Neuronal stem cell (in vitro differentiated cells): ENCODE measurements around the gene ZNF548.

Experiments
- DNase-seq: peaks from one replicate; pipeline ENCODE4 v3.0.0-alpha.2; 2013; ENCODE audit warnings: low spot score
- H2AFZ ChIP-seq: one replicate; pipeline ENCODE4 v1.6.1; 2013; ENCODE audit warnings: mild to moderate bottlenecking, low read length, inconsistent platforms
- H2AK5ac ChIP-seq: 2 replicates; pipeline ENCODE4 v1.6.1; 2013; ENCODE audit warnings: low read depth, mild to moderate bottlenecking, inconsistent platforms, low read length, moderate library complexity, mixed read lengths
- H2BK120ac ChIP-seq: 2 replicates; pipeline ENCODE4 v1.6.1; 2013; ENCODE audit warnings: low read depth, mild to moderate bottlenecking, inconsistent platforms, low read length, moderate library complexity, mixed read lengths
- H2BK12ac ChIP-seq: one replicate; pipeline ENCODE4 v1.6.1; 2013; ENCODE audit warnings: low read length, inconsistent platforms
- H2BK15ac ChIP-seq: 2 replicates; pipeline ENCODE4 v1.6.1; 2013; ENCODE audit warnings: mild to moderate bottlenecking, low read length, inconsistent platforms, mixed read lengths
- H2BK5ac ChIP-seq: one replicate; pipeline ENCODE4 v1.6.1; 2013; ENCODE audit warnings: inconsistent platforms, mild to moderate bottlenecking, low read length, moderate library complexity
- H3K14ac ChIP-seq: one replicate; pipeline ENCODE4 v1.6.1; 2013; ENCODE audit warnings: low read length, inconsistent platforms
- H3K18ac ChIP-seq: 2 replicates; pipeline ENCODE4 v1.6.1; 2013; ENCODE audit warnings: low read length, inconsistent platforms
- H3K23ac ChIP-seq: 2 replicates; pipeline ENCODE4 v1.6.1; 2013; ENCODE audit warnings: low read depth, mild to moderate bottlenecking, mixed read lengths, low read length, inconsistent platforms; ENCODE audit not compliant: poor library complexity
- H3K27ac ChIP-seq: replicated peaks from 3 replicates; pipeline ENCODE4 v1.5.1; 2013; ENCODE audit warnings: low read length, inconsistent platforms
- H3K27me3 ChIP-seq, 3 experiments: 2 replicates each; pipeline ENCODE4 v1.6.1; 2013; ENCODE audit warnings: low read length in 3 of 3, mild to moderate bottlenecking in 2 of 3, inconsistent platforms in 1 of 3, low read depth in 1 of 3, mixed read lengths in 1 of 3, moderate library complexity in 1 of 3; ENCODE audit not compliant: control insufficient read depth in 3 of 3, insufficient read depth in 3 of 3
- H3K36me3 ChIP-seq, 2 donors: replicated peaks in 1 of 2; 2 replicates each; pipeline ENCODE4 v1.6.1; 2013; ENCODE audit warnings: low read length in 2 of 2; ENCODE audit not compliant: control insufficient read depth in 2 of 2, insufficient read depth in 2 of 2
- H3K4ac ChIP-seq: 2 replicates; pipeline ENCODE4 v1.6.1; 2013; ENCODE audit warnings: inconsistent platforms, mild to moderate bottlenecking, low read length, moderate library complexity
- H3K4me1 ChIP-seq, 2 donors: 1 replicate in 1 of 2; 2 replicates in 1 of 2; pipeline ENCODE4 v1.6.1; 2013; ENCODE audit warnings: low read length in 2 of 2, low read depth in 1 of 2; ENCODE audit not compliant: control insufficient read depth in 2 of 2, insufficient read depth in 1 of 2
- H3K4me2 ChIP-seq: one replicate; pipeline ENCODE4 v1.6.1; 2013; ENCODE audit warnings: mild to moderate bottlenecking, low read length, inconsistent platforms; ENCODE audit not compliant: insufficient read depth, poor library complexity, severe bottlenecking
- H3K4me3 ChIP-seq, 2 donors: 2 replicates each; pipeline ENCODE4 v1.5.1; 2013; ENCODE audit warnings: low read length in 2 of 2, mild to moderate bottlenecking in 2 of 2, inconsistent platforms in 1 of 2, moderate library complexity in 1 of 2
- H3K79me1 ChIP-seq: one replicate; pipeline ENCODE4 v1.6.1; 2013; ENCODE audit warnings: low read depth, mild to moderate bottlenecking, inconsistent platforms, low read length, moderate library complexity
- H3K9ac ChIP-seq: one replicate; pipeline ENCODE4 v1.6.1; 2013; ENCODE audit warnings: mild to moderate bottlenecking, low read depth, low read length, inconsistent platforms; ENCODE audit not compliant: poor library complexity
- H3K9me3 ChIP-seq, 2 donors: replicated peaks in 1 of 2; 2 replicates each; pipeline versions ENCODE3 to v1.6.1; 2013; ENCODE audit warnings: low read length in 2 of 2, mild to moderate bottlenecking in 2 of 2, inconsistent platforms in 1 of 2, low read depth in 1 of 2, mixed read lengths in 1 of 2, moderate library complexity in 1 of 2; ENCODE audit not compliant: control insufficient read depth in 2 of 2, insufficient read depth in 1 of 2
- H4K8ac ChIP-seq: one replicate; pipeline ENCODE4 v1.6.1; 2013; ENCODE audit warnings: low read depth, mild to moderate bottlenecking, inconsistent platforms, low read length, moderate library complexity
- H4K91ac ChIP-seq: one replicate; pipeline ENCODE4 v1.6.1; 2013; ENCODE audit warnings: low read length, low read depth, mild to moderate bottlenecking, inconsistent platforms; ENCODE audit not compliant: poor library complexity
- WGBS, 2 donors: extraction: QIAGEN DNeasy Blood & Tissue Kit; methylation state at CpG; one replicate each; pipeline ENCODE4 v1.1.7; 2013; ENCODE audit warnings: missing lambda C conversion rate in 2 of 2, mixed read lengths in 1 of 2; ENCODE audit not compliant: insufficient read length in 2 of 2, insufficient replicate concordance in 1 of 2; ENCODE audit errors: extremely low coverage in 2 of 2; 5-methylcytosine and 5-hydroxymethylcytosine counted together

ZNF548 gene

GRCh38 chr19:57377498-57378146 lies 12.0 kb upstream of the ZNF548 start:
- no peak overlapping the region for H3K4me2 ChIP-seq
- no peak overlapping the region for H3K9ac ChIP-seq
- no peak overlapping the region for H3K18ac ChIP-seq
- no peak for DNase-seq
- H3K9me3 ChIP-seq: peaks cover 22 to 42% of the 10 kb centered on the region in 2 donors
- H3K27ac ChIP-seq: no peak overlapping the region
- H3K4ac ChIP-seq: no peak overlapping the region
- no CpG with 5 or more reads among the region's 3 CpGs for WGBS, 2 donors
- no peak overlapping the region for H3K14ac ChIP-seq
- H2BK15ac ChIP-seq: no peak overlapping the region
- peaks cover 18 to 47% of the 10 kb centered on the region in 2 donors for H3K36me3 ChIP-seq
- no peak overlapping the region for H4K8ac ChIP-seq
- no peak overlapping the region for H2BK120ac ChIP-seq
- no peaks in the 10 kb centered on the region for H3K27me3 ChIP-seq
- no peak overlapping the region for H2AFZ ChIP-seq
- H4K91ac ChIP-seq: no peak overlapping the region
- no peak overlapping the region for H2BK12ac ChIP-seq
- no peaks in the 10 kb centered on the region for H3K4me1 ChIP-seq
- H3K79me1 ChIP-seq: no peaks in the 10 kb centered on the region
- no peak overlapping the region for H2AK5ac ChIP-seq
- H3K4me3 ChIP-seq: no peak overlapping the region
- H2BK5ac ChIP-seq: no peak overlapping the region
- H3K23ac ChIP-seq: no peak overlapping the region

GRCh38 chr19:57380923-57381322 lies 8.7 kb upstream of the ZNF548 start:
- H3K4me3 ChIP-seq: no peak overlapping the region
- no peak overlapping the region for H3K23ac ChIP-seq
- no peaks in the 10 kb centered on the region for H3K4me1 ChIP-seq
- DNase-seq: no peak
- no peak overlapping the region for H2BK12ac ChIP-seq
- H3K14ac ChIP-seq: no peak overlapping the region
- H2AFZ ChIP-seq: no peak overlapping the region
- no peak overlapping the region for H3K4me2 ChIP-seq
- no peaks in the 10 kb centered on the region for H3K27me3 ChIP-seq
- no peak overlapping the region for H2BK120ac ChIP-seq
- H2BK15ac ChIP-seq: no peak overlapping the region
- no peak overlapping the region for H4K8ac ChIP-seq
- no peak overlapping the region for H3K18ac ChIP-seq
- no peak overlapping the region for H3K4ac ChIP-seq
- H3K9me3 ChIP-seq: peaks cover 15 to 28% of the 10 kb centered on the region in 2 donors
- H3K36me3 ChIP-seq: peaks cover 9 to 23% of the 10 kb centered on the region in 2 donors
- no peak overlapping the region for H4K91ac ChIP-seq
- H3K9ac ChIP-seq: no peak overlapping the region
- no peak overlapping the region for H2BK5ac ChIP-seq
- no peak overlapping the region for H2AK5ac ChIP-seq
- no peak overlapping the region for H3K27ac ChIP-seq
- no peaks in the 10 kb centered on the region for H3K79me1 ChIP-seq

DNA sequence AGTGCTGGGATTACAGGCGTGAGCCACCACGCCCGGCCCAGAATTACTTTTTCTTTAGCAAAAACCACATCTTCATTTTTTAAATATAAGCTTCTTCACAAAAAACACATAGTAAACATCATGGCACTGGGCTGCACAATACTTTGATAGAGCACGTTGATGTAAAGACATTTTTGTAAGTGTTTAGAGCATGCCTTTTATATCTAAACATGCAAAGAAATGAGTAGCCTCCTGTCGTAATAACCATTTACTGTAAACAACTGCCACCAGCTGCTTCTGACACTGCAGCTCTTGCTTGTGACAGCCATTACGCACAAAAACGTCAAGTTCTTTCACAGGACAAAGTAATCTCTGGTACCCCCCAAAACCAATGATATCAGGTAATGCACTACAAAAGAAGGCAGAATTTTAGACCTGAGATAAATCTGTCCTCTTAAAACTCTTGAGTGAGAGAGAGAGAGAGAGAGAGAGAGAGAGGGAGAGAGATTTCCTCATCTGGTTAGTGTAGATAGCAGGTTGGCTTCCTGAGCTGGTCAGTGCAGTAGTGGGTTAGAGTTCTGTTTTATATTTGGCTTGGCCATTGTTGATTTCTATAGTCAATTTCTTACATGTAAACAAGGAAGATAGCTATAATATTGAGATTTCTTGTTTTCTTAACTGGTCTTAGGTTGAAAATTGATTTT lies 6.7 kb upstream of the ZNF548 start:
- H3K18ac ChIP-seq: no peak overlapping the region
- no peak overlapping the region for H3K27ac ChIP-seq
- H2BK15ac ChIP-seq: no peak overlapping the region
- H4K8ac ChIP-seq: no peak overlapping the region
- H3K14ac ChIP-seq: no peak overlapping the region
- no CpG with 5 or more reads among the region's 7 CpGs for WGBS, 2 donors
- no peak overlapping the region for H2BK12ac ChIP-seq
- no peak for DNase-seq
- H3K36me3 ChIP-seq: peaks cover 2 to 9% of the 10 kb centered on the region in 2 donors
- H3K4ac ChIP-seq: no peak overlapping the region
- no peak overlapping the region for H2AFZ ChIP-seq
- no peak overlapping the region for H2AK5ac ChIP-seq
- no peak overlapping the region for H2BK5ac ChIP-seq
- H3K79me1 ChIP-seq: no peaks in the 10 kb centered on the region
- H3K9me3 ChIP-seq: peaks cover 5 to 12% of the 10 kb centered on the region in 2 donors
- no peak overlapping the region for H4K91ac ChIP-seq
- H2BK120ac ChIP-seq: no peak overlapping the region
- H3K27me3 ChIP-seq: no peaks in the 10 kb centered on the region
- H3K4me3 ChIP-seq: no peak overlapping the region
- H3K4me1 ChIP-seq: no peaks in the 10 kb centered on the region
- no peak overlapping the region for H3K9ac ChIP-seq
- no peak overlapping the region for H3K23ac ChIP-seq
- H3K4me2 ChIP-seq: no peak overlapping the region

DNA sequence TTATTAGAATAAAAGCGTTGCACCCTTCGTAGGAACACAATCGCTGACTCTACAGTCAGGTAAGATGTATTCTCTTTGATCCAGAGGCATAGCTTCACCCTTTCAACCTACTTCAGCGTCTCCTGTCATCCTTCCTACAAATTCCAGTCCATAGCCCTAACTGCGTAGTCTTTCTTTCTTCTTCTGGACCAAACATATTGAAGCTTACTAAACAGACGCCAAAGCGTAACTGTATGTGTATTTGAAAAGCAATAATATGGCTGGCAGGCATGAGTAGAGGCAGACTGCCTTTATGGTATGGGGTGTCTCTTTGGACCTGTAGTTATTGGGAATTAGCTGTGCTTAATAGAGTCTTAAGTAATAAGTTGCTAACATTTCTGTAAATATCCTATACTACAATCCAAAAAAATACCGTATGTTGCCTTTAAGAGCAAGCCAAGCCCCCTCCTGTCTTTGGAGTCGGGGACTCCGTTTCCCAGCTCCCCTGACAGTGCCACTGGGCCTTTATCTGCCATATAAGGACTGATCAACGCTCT lies 392 bp upstream of the ZNF548 start:
- H4K8ac ChIP-seq: no peak overlapping the region

More for the DNA sequence above, 392 bp upstream of the ZNF548 start:
- peak overlapping the region; percentile 84 for H2AFZ ChIP-seq
- peak; percentile 8 for DNase-seq
- no peak overlapping the region for H3K27ac ChIP-seq
- peaks cover 3 to 6% of the 10 kb centered on the region in 2 donors for H3K4me1 ChIP-seq
- no peak overlapping the region for H3K4ac ChIP-seq
- no peak overlapping the region for H2BK120ac ChIP-seq
- no peak overlapping the region for H2BK12ac ChIP-seq
- no peak overlapping the region for H3K9ac ChIP-seq
- H3K36me3 ChIP-seq: peaks cover 6 to 19% of the 10 kb centered on the region in 2 donors
- peaks cover 0 to 3% of the 10 kb centered on the region in 2 donors for H3K9me3 ChIP-seq
- no peak overlapping the region for H2BK15ac ChIP-seq
- no CpG with 5 or more reads among the region's 11 CpGs for WGBS, 2 donors
- no peaks in the 10 kb centered on the region for H3K27me3 ChIP-seq
- H3K14ac ChIP-seq: no peak overlapping the region
- no peak overlapping the region for H4K91ac ChIP-seq
- peak overlapping the region in 1 of 2 donors; percentile 65 for H3K4me3 ChIP-seq
- H2AK5ac ChIP-seq: no peak overlapping the region
- H2BK5ac ChIP-seq: no peak overlapping the region
- H3K18ac ChIP-seq: no peak overlapping the region
- peak overlapping the region; percentile 45 for H3K4me2 ChIP-seq
- no peak overlapping the region for H3K23ac ChIP-seq
- peaks cover 3% of the 10 kb centered on the region for H3K79me1 ChIP-seq
